Stimulated activated naive CD4-positive, alpha-beta T cell (primary cell): Measurements from ENCODE around the gene ADH1C.

Source experiments
- DNase-seq, 6 experiments: peaks; one replicate each; lab custom pipeline; 2025; lab: John Stamatoyannopoulos, UW

ADH1C gene

GRCh38 chr4:99301376-99302164 lies 51.0 kb downstream of the ADH1C start:
- DNase-seq, result no peak

DNA sequence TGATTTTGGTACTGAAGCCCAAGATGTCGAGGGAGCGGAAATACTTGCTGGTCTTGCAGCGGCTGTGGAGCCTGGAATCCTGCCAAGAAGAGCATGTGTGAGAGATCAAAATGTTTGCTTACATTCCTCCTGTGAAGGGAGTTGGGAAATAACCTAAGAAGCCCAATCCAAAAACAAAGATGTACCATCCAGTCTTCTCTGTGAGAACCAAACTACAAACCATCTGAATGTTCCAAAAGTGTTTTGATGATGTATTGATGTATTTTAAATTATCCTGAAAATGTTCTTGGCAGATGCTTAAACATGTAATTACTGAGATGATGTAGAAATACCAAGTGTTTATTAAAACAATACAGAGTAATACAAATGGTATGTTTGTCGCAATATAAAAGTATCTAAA lies 51.6 kb downstream of the ADH1C start:
- no peak for DNase-seq

- DNase-seq, result no peak
Observed at GRCh38 chr4:99293357-99293756, 59.2 kb downstream of the ADH1C start.

DNA sequence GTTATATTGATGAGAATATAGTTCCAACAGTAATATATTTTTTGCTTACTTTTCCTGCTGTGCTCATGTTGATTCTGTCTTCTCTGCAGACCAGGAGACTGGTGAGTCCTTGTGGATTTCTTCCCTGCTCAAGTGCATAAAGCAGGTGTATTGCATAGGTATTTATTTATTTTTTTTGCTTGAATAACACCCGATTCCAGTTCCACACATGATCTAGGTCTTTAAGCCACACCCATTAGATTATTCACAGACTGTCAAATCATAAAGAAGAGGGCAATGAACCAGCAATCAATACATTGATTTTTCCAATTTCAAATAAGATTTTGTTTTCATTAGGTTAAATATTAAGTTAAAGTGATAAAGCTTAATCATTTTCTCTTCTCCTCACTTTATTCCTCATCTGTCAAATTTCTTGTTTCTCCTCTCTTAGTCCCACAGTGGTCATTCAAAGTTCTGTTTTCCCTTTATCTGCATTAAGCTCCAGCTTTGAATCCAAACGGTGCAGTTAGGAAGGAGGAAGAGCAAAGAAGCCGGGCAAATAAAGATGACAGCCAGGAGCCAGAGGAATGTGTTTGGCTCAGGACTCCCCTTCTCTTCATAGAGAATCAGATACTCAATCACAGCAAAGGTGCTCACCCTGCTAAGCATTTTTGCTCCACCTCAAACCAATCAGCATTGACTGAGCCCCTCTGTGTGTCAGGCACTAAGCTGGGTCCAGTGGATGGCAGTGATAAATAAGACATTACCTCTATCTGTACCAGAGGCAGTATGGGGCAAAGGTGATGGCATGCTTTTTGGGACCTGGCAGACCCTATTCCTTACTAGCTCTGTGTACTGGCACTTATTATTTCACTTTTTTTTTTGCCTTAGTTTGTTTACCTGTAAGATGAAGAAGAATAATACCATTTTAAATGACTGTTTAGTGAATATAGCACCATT lies 61.4 kb downstream of the ADH1C start, which contains the start of gene ADH1A:
TSS of gene ADH1A (minus strand) at position 138 of the 939 bp plus-strand sequence. CDS start at position 67, 71 bp downstream.
- no peak for DNase-seq
